Activated CD4-positive, alpha-beta T cell treated with anti-CD3 and anti-CD28 coated beads, Interleukin-2, amount 50 U/mL, for 48 hours (primary cell): ENCODE data around the gene SCAMP5.

Experiments
- DNase-seq, 2 experiments: peaks; one replicate each; pipeline ENCODE4 v3.0.0-alpha.2; 2020

The SCAMP5 gene

GRCh38 chr15:74995182-74995778 lies at the start of gene SCAMP5:
Gene SCAMP5 (plus strand): TSS chr15:74995563. CDS start chr15:75011840, 16,277 bp downstream.
- DNase-seq = peak; percentile 93 to 96

GRCh38 chr15:74950078-74950908 lies 45.1 kb upstream of the SCAMP5 start:
- peak; percentile 86 to 88 for DNase-seq

GRCh38 chr15:74951006-74951405 lies 44.4 kb upstream of the SCAMP5 start:
- DNase-seq = no peak

GRCh38 chr15:74954515-74954914 lies 40.8 kb upstream of the SCAMP5 start:
- DNase-seq = no peak

- no peak for DNase-seq
Observed at GRCh38 chr15:74955017-74955416, 40.3 kb upstream of the SCAMP5 start.

GRCh38 chr15:74955796-74956647 lies 39.3 kb upstream of the SCAMP5 start:
- peak; percentile 75 to 81 for DNase-seq

GRCh38 chr15:74956648-74957475 lies 38.5 kb upstream of the SCAMP5 start, which contains the start of gene RPP25:
Gene RPP25 (minus strand): TSS chr15:74956772. CDS start chr15:74956583, 189 bp downstream.
- DNase-seq = peak; percentile 80 to 85

GRCh38 chr15:74957476-74958035 lies 37.8 kb upstream of the SCAMP5 start:
- DNase-seq = peak in 1 of 2 experiments; percentile 28

- peak in 1 of 2 experiments; percentile 23 for DNase-seq
Observed at GRCh38 chr15:74958320-74958907, 36.9 kb upstream of the SCAMP5 start.

GRCh38 chr15:74958908-74959585 lies 36.3 kb upstream of the SCAMP5 start:
- DNase-seq = no peak

GRCh38 chr15:74959586-74959939 lies 35.8 kb upstream of the SCAMP5 start:
- no peak for DNase-seq

- DNase-seq = no peak
Observed at GRCh38 chr15:74960286-74960685, 35.1 kb upstream of the SCAMP5 start.

- no peak for DNase-seq
Observed at GRCh38 chr15:74960995-74961588, 34.3 kb upstream of the SCAMP5 start.

GRCh38 chr15:74961616-74962015 lies 33.7 kb upstream of the SCAMP5 start:
- no peak for DNase-seq

GRCh38 chr15:74962219-74962618 lies 33.1 kb upstream of the SCAMP5 start:
- DNase-seq = no peak

GRCh38 chr15:74962671-74963070 lies 32.7 kb upstream of the SCAMP5 start:
- DNase-seq = no peak

- no peak for DNase-seq
Observed at GRCh38 chr15:74963213-74963612, 32.1 kb upstream of the SCAMP5 start.

GRCh38 chr15:74964794-74965193 lies 30.6 kb upstream of the SCAMP5 start:
- no peak for DNase-seq

GRCh38 chr15:74967670-74968069 lies 27.7 kb upstream of the SCAMP5 start:
- no peak for DNase-seq

GRCh38 chr15:74976159-74976558 lies 19.2 kb upstream of the SCAMP5 start:
- DNase-seq = no peak

GRCh38 chr15:74977599-74977998 lies 17.8 kb upstream of the SCAMP5 start:
- DNase-seq = peak; percentile 38 to 46
